ENCODE measurements around the gene EML6.
A peak's percentile ranks its signal among the peaks of the same experiment; 100 is the strongest.

EML6 gene

DNA sequence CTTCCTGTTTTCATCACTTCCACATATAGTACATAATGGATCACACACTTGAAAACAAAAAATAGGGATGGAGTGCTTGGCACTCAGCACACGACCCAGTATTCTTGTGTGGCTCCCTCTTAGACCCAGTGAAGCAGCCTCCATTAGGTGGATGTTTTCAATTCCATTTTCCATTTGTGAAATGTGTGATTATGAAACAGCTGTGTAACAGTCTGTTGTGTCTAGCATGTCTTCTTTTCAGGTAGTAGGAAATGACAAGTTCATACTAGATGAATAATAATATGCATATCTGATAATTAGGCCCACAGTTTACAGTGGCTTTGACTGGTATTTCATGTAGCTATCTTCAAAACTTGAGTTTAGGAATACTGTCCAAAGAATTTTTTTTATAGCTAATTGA, 35.5 kb downstream of the EML6 start:
- DNase-seq, result no peak

DNA sequence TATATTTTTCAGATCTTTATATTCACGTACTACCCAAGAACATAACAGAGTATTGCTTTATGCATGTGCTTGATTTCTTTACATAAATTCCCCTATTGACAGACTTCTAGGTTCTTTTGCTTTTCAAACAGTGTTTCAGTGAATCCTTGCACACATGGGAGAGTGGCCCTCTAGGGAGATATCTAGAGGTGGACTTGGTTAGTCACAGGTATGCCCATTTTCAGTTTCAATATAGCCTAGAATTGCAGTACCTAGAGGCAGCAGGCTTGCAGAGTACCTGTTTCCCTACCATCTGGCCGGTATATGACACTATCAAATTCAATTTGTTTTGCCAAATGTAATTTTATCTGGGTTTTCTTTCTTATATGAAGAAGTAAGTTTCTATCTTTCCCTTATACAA, 36.8 kb downstream of the EML6 start:
- DNase-seq, result no peak

DNA sequence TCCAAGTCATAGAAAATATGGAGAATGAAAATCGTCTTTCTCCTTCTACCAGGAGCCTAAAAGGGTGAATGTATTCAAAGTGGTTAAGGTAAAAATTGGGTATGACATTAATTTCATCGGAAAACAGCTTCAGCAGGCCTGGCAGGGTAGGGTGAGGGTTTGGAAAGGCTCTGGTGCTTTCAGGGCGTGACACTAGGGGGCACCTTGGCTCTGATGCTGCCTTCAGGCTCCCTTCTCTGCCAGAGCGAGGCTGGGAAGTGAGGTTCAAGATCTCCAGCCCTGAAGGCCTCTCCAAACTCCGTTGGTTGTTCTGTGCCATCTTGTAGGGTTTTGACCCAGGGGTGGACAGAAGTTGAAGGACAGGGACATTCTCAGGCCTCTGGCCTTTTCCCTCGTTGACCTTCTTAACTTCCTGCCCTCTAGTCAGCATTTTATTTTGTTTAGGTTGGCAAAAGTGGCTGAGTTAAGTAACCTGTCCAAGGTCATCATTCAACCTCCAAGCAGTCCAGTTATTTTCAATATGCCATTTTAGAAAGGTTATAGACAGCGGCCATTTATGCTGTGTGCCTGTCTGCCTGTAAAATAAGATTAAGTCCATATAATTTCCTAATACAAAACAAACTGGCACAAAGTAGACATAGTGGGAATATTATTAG, 40.3 kb downstream of the EML6 start:
- DNase-seq, result peak in 1 of 2 donors; percentile 14

DNA sequence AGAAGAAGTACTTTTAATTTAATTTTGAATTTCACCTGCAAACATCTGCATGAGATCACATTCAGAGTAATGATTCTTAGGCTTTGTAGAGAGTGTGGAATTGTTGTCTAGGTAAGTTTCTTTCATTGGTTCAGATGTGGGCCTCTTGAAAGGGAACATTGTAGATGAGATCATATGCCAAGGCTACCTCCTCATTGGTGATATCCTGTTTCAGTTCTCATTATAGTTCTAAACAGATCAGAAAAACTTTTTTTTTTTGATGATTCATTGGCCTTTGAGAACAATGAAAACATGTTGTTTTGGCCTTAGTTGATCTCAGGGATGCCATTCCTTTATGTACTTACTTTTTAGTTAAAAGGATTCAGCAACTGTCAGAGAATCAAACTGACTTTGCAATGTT, 44.5 kb downstream of the EML6 start:
- no peak for DNase-seq

DNA sequence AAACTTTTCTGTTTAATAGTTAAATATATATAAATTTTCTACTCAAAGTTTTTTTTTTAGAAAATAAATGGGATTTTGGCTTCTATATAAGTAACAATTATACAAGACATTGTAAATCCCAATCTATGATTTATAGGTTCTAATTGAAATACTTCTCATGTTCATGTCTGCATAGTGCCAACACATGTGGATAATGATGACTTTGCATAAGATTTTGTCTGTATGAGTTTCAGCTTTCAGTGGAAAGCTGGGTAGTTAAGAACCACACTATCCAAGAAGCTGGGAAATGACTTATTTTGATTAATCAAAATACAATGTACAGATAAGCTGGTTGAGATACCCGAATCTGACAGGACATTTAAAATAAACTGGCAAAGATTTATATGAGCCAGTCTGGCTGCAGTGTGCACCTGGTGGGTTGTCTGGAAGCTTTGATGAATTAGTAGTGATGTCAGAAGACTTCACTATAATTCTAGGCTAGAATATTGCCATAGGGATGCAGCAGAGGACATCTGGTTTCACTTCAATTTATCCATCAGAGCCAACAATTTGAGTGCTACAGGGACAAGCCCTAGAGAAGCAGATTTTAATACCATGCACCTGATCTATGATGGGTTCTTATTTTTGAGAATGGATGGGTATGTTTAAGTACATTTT, 45.4 kb downstream of the EML6 start:
- DNase-seq, result no peak

DNA sequence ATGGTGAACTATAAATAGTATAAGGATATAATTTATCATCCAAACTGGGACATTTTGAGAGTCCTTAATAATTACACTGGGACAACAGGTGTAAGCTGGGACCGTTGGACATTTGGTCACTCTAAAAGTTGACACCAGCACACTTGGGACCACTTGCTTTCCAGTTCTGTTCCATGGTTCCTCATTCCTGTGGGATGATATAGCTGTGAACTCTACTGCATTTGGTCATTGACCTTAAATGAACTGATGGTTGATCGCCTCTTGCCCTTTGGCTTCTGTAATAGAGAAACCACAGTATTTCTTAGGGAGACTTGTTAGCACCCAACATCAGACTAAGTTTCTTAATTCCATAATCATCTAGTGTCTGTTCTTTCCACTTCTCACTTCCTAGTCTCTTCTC, 46.7 kb downstream of the EML6 start:
- DNase-seq, result no peak

DNA sequence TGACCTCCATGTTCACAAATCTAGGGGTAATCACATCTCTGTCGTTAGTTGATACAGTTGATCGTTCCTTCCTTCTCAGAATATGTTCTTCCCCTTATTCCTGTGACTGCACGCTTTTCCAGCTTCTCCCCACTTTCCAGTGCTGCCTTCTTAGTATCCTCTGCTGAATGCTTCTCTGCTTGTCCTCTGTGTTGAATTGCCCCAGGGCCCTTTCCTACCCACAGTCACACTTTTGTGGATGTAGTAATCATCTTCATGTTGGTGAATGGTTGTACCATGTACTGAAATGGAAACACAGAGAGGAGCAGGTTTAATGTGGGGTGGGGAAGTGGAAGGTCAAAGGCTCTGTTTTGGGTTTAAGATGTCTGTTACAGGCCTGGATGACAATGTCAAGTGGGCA, 47.2 kb downstream of the EML6 start:
- DNase-seq, result no peak

DNA sequence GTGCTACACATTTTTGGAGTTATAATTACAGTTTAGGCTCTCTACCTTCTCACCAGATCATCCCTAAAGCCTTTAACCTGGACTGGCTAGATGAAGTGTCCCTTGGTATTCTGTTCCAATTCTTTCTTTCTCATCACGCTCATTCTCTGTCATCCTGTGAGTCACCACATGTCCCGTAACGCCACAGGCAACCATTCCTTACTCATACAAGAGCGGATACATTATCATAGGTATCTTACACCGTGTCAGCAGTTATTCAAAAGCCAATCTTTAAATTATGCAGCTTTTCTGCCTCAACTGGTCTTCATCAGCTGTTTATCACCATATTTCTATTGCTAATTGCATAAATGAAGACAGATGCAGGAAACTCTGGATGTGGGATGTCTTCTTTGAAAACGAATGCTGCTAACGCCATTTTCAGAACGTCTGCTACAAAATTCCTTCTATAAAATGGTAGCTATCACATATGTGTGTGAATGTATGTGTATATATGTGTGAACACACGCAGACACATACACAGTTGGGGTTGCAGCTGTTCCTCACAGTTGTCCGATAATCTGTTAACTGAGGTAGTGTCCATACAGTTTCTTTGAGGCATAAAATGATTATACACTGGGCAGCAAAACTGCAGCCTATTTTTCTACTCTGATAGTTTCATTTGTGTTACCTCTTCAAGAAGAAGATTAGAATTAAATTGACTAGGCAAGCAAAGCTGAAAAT, 47.9 kb downstream of the EML6 start:
- DNase-seq, result no peak

DNA sequence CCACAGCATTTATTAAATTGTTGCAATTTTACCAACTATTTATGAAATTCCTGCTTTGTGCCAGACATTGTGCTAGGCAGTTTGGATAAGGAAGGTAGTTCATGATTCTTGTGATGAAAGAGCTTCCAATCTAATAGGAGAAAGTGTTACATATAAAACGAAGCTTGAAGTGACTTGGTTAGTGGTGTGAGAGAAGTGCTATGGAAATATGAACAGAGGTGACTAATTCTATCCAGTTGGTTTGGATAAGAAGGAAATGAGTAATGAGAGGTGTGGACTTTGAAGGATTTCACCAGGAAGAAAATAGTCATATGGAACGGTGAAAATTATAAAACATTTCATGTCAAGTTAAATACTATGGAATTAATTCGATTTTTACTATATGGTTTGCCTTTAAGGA, 48.6 kb downstream of the EML6 start:
- DNase-seq, result no peak

DNA sequence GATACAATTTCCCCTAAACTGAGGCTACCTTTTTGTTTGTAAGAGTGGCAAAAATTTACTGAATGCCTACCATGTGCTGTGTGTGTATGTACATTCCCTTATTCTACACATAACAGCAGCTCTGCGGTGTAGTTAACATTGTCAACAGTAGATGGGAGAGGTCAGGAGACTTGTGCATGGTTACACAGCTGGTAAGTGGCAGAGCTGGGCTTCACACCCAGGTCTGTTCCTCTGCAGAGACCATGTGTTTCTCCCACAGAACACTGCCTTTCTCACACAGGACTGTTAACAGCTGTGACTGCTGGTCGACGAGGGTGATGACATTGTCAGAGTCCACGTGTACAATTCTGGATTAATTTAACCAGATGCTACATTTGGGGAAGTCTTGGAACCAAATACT, 49.1 kb downstream of the EML6 start:
- no peak for DNase-seq

DNA sequence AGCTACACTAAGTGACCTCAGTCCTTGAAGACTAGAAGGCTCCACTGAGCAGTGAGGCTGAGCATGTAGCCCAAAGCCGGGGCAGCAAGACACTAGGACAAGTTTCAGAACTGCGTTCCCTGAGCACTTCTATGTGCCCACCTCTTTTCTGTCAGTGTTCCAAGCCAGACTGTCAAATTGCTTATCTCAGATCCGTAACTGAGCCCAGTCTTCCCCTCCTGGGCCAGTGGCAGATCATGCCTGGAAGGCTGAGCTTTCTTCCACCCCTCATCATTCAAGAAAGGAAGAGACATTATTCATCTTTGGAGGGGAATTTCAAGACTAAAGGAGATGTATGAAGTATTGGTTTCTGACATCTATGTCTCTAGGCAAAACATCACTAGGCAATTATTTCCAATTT, 49.8 kb downstream of the EML6 start:
- no peak for DNase-seq

DNA sequence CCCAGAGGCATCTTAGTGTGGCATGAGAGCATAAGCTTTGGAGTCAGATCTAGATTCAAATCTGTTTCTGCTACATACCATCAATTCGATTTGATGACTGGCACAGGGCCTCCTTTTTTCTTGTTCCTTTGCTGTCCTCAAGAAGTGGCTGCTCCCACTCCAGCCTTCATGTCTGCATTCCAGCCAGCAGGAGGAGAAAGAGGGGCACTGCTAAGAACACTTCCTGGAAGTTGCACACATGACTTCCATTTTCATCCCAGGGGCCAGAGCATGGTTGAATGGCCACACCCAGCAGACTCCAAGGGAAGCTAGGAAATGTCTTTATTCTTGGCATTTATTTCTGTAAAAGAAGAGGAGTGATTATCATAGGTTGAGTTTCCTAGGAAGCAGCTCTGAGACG, 50.4 kb downstream of the EML6 start:
- no peak for DNase-seq

DNA sequence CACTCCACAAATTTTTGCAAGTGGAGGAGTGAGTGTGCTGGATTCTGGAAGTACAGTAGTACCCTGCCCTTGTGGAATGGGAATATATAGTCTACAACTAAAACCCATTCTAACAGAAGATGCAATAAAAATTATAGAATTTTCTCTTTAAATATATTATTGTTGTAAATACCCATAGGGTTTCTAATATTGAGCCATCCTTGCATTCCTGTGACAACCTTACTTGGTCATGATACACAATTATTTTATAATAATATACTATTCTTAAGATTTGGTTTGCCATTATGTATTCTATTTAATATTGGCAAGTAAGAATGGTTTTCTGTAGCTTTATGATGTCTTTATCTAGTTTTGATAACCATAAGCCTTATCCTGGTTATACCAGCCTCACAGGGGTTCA, 52.2 kb downstream of the EML6 start:
- DNase-seq, result no peak

DNA sequence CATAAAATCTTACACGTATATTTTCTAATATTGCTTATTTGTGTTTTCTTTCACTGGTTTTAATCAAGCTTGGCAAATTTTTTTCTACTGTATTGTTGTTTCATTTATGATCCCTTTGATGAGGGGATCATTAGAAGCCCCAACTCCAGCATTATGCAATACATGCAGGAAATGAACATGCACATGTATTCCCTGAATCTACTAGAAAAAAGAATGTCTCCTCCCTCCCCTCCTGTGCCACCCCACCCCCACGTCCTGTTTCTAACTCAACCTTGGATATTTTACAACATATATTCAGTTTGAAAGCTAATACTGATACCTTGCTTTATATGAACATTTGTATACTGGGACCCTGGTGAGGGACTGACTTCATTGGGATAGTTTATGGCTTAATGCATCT, 53.0 kb downstream of the EML6 start:
- DNase-seq, result no peak

DNA sequence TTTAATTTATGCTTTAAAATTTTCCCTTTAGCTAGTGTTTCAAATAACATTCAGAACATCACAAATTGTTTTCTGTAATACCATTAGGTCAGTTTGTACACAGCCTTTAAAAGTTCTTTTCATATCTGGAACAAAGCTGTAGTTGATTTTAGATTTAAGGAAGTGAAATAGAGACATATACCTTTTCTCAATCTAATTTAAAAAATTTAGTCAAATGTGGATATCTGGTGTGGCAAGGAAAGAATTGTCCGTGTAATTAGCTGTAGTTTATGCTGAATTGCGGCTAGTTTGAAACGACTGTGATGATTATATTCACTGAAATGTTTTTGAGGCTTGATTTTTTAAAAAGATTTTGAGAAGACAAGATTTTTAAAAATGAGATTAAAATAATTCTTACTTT, 59.9 kb downstream of the EML6 start:
- no peak for DNase-seq

DNA sequence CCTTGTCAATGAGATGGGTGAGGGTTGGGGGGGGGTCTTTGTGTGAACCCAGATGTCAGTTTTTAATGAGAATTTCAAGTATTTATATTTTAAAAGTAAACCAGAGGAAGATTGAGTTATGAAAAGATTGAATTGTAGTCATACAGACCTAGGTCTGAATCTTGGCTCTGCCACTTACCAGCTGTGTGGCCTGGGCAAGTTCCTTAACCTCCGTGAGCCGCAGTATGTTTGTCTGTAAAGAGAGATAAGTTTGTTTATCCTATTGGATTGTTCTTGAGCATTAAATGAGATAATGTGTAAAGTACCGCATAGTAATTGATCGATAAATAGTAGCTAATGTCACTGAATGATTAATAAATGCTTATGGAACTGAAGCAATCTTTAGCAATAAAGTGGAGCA, 63.8 kb downstream of the EML6 start:
- no peak for DNase-seq

DNA sequence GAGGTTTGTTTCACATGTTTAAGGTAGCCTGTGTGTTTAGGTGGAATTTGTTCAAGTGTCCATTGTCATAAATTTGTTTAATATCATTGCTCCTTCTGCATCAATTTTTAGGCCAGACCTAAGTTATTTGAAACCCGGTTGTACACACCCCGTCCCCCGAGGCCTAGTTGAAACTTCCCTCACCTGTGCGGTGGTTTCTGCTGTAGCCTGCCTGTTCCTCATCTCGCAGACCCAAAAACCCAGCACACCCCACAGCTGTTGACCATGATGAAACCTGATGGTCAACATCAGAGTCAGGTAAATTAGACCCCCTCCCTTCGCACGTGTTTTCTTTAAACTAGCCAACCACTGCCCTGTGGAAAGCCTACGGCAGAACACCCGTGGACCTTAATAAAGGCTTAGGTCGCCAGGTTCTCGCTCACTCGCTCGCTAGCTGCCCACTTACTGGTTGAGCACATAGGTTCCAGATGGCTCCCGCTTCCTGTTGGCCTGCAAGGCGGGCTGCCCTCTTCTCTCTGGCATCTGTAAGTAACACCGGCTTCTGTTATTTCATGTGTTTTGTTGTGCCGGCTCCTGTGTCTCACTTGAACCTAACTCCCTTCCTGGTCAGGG, 64.4 kb downstream of the EML6 start:
- no peak for DNase-seq

DNA sequence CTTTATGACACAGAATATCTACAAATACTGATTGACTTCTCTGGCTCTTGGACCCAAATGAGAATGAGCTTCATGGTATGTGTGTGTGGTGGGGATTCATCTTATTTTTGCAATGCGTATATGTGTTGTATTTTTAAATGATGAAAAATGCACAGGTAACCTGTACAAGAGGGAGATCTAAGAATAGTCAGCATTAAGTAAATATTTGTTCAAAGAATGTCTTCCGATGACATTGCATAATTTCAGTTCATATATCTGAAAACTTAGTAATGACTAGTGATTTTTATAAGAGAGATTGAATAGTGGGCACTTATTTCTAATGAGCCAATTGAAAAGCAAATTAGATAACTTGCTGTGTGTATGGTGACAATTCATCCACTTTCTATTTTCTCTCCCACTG, 66.4 kb downstream of the EML6 start:
- no peak for DNase-seq

DNA sequence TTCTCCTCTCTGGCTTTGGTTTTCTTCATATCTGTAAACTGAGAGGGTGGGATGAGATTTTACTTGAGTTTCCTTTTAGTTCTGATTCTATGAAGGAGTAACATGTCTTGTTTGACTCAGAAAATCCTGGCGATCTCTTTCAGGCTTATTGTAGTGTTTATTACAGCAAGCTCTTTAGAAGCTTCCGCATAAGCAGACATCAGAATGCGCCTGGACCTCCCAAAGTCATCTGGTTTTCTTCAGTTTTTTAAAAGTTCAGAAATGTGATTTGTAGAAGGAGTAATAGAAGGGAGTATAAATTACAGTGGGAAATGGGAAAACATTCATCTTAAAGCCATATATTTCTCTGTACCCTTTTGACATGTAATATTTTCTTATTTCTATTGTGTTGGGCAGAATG, 68.4 kb downstream of the EML6 start:
- DNase-seq, result no peak

DNA sequence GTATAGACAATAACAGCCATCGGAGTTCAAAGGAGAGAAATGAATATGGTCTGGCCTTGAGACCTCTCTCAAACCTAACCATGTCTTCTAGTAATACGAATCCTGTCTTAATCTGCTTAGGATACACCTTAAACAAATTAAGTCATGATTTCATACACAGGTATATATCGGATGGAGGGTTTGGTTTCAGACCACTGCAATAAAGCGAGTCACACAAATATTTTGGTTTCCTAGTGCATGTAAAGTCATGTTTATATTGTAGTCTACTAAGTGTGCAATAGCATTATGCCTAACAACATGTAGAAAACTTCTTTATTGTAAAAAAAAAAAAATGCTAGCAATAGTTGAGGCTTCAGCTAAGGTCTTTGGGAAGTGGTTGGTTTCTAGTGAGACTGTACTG, 73.8 kb downstream of the EML6 start:
- DNase-seq, result no peak

DNA sequence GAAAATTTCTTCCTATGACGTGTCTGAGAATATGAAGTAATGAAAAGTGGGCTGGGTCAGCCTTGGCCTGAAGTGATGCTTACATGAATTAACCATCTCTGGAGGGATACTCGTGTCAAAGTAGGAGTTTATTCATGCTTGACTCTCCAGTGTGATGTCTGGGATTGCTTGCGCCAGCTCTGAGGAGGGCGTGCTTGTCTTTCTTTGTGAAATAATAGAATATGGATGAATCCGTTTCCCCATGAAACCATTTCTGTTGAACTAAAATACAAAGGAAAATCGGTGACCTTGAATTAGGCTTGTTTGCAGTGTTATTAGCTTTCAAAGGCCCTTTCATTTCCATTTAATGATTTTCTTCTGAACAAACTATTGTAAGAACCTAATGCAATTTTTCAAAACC, 77.9 kb downstream of the EML6 start:
- no peak for DNase-seq

DNA sequence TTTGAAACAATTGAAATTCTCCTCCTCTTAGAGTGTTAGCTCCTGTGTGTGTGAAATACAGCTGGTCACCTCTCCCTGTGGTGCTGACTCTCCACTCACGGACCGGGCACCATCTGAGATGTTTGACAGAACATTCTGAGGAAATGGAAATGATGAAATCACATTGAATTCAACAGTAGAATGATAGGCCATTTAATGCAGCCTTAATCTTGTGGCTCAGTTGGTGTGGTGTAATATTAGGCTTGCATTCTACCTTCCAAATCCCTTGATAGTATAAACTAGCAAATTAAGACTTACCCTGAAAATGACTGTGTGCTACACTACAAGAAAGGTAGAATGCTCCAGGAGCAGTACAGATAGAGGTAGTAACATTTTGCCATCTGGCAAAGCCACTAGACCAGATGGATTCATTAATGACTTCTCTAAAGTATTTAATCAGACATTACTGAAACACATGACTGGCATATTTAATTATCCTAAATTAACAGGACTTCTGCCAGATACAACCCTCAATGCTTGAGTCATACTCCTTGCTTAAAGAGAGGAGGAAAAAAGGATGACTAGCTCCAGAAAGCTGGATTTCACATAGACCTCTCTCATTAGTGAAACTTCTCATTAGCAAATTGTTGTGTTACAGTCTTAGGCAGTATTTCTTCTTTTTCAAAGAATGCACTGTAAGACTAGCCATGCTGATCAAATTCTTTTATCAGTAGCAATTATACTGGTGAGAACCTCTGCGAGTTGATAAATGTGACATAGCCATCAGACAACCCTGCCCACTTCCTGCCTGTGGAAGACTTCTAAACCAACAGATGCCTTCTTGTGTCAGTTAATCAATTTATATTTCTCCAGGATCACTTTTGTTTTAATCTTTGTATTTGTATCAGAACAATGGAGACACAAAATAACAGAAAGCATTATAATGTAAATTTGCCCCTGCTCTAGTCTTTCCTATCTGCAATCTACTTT, 80.6 kb downstream of the EML6 start:
- DNase-seq, result no peak

DNA sequence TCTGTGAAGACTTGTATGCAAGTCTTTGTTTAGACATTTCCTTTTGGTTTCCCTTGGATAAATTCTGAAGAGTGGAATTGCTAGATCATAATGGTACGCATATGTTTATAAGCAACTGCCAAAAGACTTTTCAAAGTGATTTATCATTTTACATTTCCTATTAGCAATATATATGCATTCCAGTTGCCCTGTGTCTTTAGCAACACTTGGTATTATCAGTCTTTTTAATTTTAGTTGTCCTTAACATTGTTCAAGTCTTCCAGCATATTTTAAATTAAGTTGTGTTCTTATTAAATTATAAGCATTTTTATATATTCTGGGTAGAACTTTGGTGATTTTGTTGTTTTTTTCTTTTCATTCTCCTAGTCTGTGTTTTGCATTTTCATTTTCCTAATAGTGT, 81.8 kb downstream of the EML6 start:
- no peak for DNase-seq
